WTC11 (cell line): ENCODE measurements around the gene GLRA2.

ENCODE experiments used
- CTCF ChIP-seq: fragments of 200-600 bp; IDR thresholded peaks from 2 replicates; pipeline ENCODE4 v1.8.0; 2022; ENCODE audit warnings: antibody characterized with exemption
- TCF7 ChIP-seq: sonication (generic); formaldehyde crosslinking; IDR thresholded peaks from 2 replicates; pipeline ENCODE4 v1.8.0; 2022; ENCODE audit warnings: mild to moderate bottlenecking, low read depth, missing genetic modification reagents, moderate library complexity

GRCh38 chrX:14775416-14775815, 246.1 kb downstream of the GLRA2 start:
- no peak for TF ChIP-seq CTCF
- no peak for TF ChIP-seq TCF7 (CRISPR knock-in tag)
